GM19452 (cell line): ENCODE data around the gene LRRN4CL.

Source experiments
- ATAC-seq: cut with Tn5 transposase; IDR thresholded peaks from one replicate; pipeline ENCODE4 v1.9.1; 2021; ENCODE audit not compliant: unreplicated experiment

The LRRN4CL gene

DNA sequence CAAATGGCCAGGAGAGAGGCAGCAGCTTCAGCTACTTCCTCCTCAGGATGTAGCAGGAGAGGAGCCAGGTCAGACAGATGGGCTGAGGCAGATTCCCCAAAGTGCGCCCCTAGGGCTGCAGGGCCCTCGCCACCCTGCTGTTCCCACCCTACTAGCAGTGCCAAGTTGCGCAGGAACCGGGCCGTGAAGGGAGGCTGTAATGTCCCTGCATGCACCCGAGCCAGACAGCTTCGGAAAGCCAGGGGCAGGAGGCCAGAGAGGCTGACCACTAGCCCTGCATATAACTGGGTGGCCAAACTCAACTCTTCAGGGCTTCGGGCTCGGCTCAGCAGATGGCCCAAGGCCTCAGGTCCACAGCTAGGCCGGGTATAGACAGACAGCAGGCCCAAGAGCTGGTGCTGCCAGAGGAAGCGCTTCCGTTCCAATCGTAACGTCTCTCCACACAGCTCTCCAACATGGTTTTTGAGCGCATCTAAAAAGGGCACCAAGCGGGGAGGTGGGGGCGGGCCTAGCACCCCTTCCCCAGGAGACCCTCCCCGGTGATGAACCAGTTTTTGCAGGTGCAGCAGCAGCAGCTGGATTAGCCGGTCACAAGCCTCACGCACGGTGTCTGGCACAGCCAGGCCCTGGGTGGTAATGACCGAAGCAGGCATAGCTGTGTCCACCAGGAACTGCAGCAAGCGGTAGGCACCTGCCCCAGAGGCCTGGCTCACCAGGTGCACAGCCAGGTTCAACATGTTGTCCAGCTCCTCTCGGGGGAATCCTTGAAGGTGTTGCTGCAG, 41.0 kb downstream of the LRRN4CL start:
- no peak for ATAC-seq

DNA sequence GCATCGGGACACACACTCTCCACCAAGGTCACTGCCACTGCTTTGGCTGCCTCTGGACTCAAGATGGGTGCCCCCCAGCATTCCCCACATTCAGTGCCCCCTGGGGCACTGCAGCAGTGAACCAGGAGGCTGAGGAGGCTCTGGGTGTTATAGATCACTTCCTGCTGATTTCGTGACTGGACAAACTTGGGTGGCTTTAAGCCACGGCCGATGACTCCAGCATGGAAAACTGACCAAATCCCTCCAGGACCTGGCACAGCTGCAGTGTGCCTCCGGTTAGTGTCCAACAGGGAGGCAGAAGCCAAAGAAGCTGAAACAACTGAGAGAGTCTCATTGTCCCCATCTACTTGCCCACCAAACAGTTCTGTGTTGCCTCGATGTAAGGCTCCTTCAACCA, 41.7 kb downstream of the LRRN4CL start:
- no peak for ATAC-seq

- ATAC-seq: no peak
Observed at GRCh38 chr11:62646825-62647608, 42.3 kb downstream of the LRRN4CL start.

DNA sequence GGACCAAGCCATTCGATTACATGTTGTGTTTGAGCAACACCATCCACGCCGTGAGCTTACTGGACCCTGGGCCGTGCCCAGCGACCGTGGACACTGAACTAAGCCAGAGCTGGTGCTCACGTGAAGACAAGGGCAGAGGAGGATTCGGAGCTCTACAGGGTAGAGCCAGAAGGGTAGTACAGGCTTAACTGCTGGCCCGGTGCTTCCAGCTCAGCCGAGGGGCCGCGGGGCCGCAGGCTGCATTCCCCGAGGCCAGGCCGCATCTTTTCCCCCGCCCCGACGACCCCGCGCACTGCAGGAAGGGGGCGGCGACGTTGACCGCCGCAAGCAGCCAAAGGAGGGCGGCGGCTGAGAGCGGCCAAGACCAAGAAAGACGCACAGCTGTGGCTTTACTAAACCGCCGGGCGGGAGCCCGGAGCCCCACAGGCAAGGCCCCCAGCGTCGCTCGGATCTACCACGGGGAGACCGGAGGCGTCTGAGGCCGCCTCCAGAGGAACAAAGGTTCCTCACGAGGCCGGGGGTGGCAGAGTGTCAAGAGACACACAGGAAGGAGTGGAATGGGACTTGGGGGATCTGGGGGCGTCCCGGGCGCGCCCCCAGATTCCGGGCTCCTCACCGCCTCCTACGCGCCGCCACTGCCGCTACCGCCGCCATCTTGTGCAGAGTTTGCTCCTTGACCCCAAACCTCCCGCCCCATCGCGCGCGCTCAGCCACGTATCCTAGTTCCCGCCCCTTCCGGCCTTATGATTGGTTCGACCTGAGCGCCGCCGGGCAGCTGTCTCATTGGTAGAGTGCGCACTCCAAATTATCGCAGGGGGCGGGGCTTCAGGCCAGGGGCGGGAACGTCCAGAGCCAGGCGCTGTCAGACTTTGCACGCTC, 43.1 kb downstream of the LRRN4CL start, which contains the start of gene GANAB:
Gene GANAB, minus strand, starts transcription at position 668 of the 879 bp plus-strand sequence. Its CDS starts 14 bp downstream, at position 654.
- ATAC-seq: peak; percentile 90

DNA sequence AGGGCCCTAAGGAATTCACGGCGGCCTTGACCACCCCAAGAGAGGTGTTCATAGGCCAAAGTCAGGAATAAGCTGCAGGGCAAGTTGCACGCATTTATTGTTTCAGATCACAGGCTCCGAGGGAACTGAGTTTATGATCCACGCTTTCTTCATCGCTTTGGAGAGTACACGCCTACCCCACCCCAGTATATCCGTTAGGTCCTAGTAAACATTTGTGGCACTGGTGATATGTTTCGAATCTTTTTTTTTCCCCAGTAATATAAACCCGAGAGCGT, 43.7 kb downstream of the LRRN4CL start:
- no peak for ATAC-seq

DNA sequence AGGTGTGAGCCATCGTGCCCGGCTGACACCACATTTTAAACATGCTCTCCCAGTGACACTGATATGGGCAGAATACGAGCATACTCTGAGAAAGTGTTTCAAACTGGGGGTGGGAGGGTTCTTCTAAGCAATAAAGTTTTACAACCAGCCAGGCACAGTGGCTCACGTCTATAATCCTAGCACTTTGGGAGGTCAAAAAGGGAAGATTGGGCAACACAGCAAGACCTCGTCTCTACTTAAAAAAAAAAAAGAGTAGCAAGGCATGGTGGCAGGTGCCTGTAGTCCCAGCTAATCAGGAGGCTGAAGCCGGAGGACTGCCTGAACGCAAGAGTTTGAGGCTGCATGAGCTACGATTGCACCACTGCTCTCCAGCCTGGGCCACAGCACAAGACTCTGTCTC, 45.1 kb downstream of the LRRN4CL start:
- no peak for ATAC-seq
